ENCODE data around the gene MC1R.

Gene MC1R

GRCh38 chr16:89897204-89897603, 21.5 kb upstream of the MC1R start:
- FAIRE-seq = no peak

- no peak for FAIRE-seq
These were observed 20.3 kb upstream of the MC1R start for GRCh38 chr16:89898201-89898967.

- no peak for FAIRE-seq
These were observed 18.7 kb upstream of the MC1R start for GRCh38 chr16:89899879-89900481.

GRCh38 chr16:89900885-89901284, 17.8 kb upstream of the MC1R start:
- FAIRE-seq = no peak

- FAIRE-seq = no peak
These were observed 15.7 kb upstream of the MC1R start for GRCh38 chr16:89902980-89903379.

- no peak for FAIRE-seq
These were observed 14.7 kb upstream of the MC1R start for GRCh38 chr16:89903908-89904515.

GRCh38 chr16:89904606-89905510, 13.8 kb upstream of the MC1R start:
- FAIRE-seq = no peak

GRCh38 chr16:89905511-89906139, 13.0 kb upstream of the MC1R start:
- no peak for FAIRE-seq

- no peak for FAIRE-seq
These were observed 12.3 kb upstream of the MC1R start for GRCh38 chr16:89906140-89907025.

- no peak for FAIRE-seq
These were observed 11.4 kb upstream of the MC1R start for GRCh38 chr16:89907055-89907814.

GRCh38 chr16:89908236-89908635, 10.4 kb upstream of the MC1R start:
- FAIRE-seq = no peak

GRCh38 chr16:89909777-89910716, 8.6 kb upstream of the MC1R start:
- FAIRE-seq = no peak

- no peak for FAIRE-seq
These were observed 7.8 kb upstream of the MC1R start for GRCh38 chr16:89910717-89911354.

GRCh38 chr16:89911375-89911774, 7.3 kb upstream of the MC1R start:
- FAIRE-seq = no peak

GRCh38 chr16:89912143-89912542, 6.5 kb upstream of the MC1R start:
- FAIRE-seq = no peak

- FAIRE-seq = no peak
These were observed 6.0 kb upstream of the MC1R start for GRCh38 chr16:89912627-89913026.

- FAIRE-seq = no peak
These were observed 5.0 kb upstream of the MC1R start for GRCh38 chr16:89913408-89914387.

Measured in endometrium (tissue), 2 donors.